ENCODE measurements around the gene MOGAT3.

MOGAT3 gene

GRCh38 chr7:101172005-101172853 is 28.6 kb downstream of the MOGAT3 start:
- DNase-seq = peak; percentile 29

GRCh38 chr7:101171442-101171837 is 29.4 kb downstream of the MOGAT3 start:
- no peak for DNase-seq

- DNase-seq = no peak
Measured at GRCh38 chr7:101170617-101171441, 30.0 kb downstream of the MOGAT3 start.

GRCh38 chr7:101169838-101170551 is 30.8 kb downstream of the MOGAT3 start:
- DNase-seq = peak; percentile 24

- no peak for DNase-seq
Measured at GRCh38 chr7:101169110-101169837, 31.6 kb downstream of the MOGAT3 start.

GRCh38 chr7:101168412-101169049 is 32.3 kb downstream of the MOGAT3 start:
- DNase-seq = no peak

GRCh38 chr7:101167645-101168411 is 33.0 kb downstream of the MOGAT3 start:
- DNase-seq = no peak

GRCh38 chr7:101166909-101167644 is 33.8 kb downstream of the MOGAT3 start:
- DNase-seq = no peak

- no peak for DNase-seq
Measured at GRCh38 chr7:101166648-101166908, 34.3 kb downstream of the MOGAT3 start.

- no peak for DNase-seq
Measured at GRCh38 chr7:101165958-101166647, 34.7 kb downstream of the MOGAT3 start.

GRCh38 chr7:101165075-101165957 is 35.5 kb downstream of the MOGAT3 start, which contains the start of gene VGF:
Gene VGF, minus strand, starts transcription at chr7:101165569. Its CDS starts 726 bp downstream, at chr7:101164843.
- DNase-seq = peak; percentile 84

GRCh38 chr7:101164071-101164840 is 36.6 kb downstream of the MOGAT3 start:
- DNase-seq = no peak

- DNase-seq = peak; percentile 61
Measured at GRCh38 chr7:101163279-101164070, 37.4 kb downstream of the MOGAT3 start.

GRCh38 chr7:101162551-101163278 is 38.1 kb downstream of the MOGAT3 start:
- DNase-seq = peak; percentile 54

- no peak for DNase-seq
Measured at GRCh38 chr7:101161692-101162471, 39.0 kb downstream of the MOGAT3 start.

- DNase-seq = no peak
Measured at GRCh38 chr7:101160910-101161309, 39.9 kb downstream of the MOGAT3 start.

Data from NCI-H526 treated with DMSO at 0.1 percent for 48 hours (cell line).